ENCODE data around the gene TLN1. TPM values are rescaled to one million over a fixed set of nuclear protein-coding genes. Genes with fewer than 3 reads are reported as not detected.
A peak's percentile ranks its signal among the peaks of the same experiment; 100 is the strongest.

TLN1 gene
- total and polyA plus RNA-seq, 2 donors (not counting 1 experiment from before 2014, with no cell fraction given), result 102 to 280 TPM

DNA sequence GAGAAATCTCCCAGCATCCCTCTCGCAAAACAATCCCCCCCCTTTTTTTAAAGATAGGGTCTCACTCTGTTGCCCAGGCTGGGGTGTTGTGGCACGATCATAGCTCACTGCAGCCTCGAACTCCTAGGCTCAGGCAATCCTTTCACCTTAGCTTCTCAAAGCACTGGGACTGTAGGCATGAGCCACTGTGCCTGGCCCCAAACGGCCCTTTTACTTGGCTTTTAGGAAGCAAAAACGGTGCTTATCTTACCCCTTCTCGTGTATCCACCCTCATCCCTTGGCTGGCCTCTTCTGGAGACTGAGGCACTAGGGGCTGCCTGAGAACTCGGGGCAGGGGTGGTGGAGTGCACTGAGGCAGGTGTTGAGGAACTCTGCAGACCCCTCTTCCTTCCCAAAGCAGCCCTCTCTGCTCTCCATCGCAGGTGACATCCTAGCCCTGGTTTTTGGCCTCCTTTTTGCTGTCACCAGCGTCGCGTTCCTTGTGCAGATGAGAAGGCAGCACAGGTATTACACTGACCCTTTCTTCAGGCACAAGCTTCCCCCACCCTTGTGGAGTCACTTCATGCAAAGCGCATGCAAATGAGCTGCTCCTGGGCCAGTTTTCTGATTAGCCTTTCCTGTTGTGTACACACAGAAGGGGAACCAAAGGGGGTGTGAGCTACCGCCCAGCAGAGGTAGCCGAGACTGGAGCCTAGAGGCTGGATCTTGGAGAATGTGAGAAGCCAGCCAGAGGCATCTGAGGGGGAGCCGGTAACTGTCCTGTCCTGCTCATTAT is 51.5 kb downstream of the TLN1 start:
- H3K4me1 Mint-ChIP-seq, result peaks cover 27% of the 10 kb centered on the region
- intact Hi-C loops (cut with micrococcal nuclease), result no loop called here
- peak overlapping the region; percentile 61 for H3K4me3 Mint-ChIP-seq
- H4K20me1 ChIP-seq (ENCODE audit: control insufficient read depth, insufficient read depth, low read length, poor library complexity, severe bottlenecking), result no peaks in the 10 kb centered on the region
- peak overlapping the region; percentile 23 for H3K9ac ChIP-seq (ENCODE audit: low read length)
- peaks cover 20 to 31% of the 10 kb centered on the region in 2 donors for H3K4me1 ChIP-seq (ENCODE audit: control insufficient read depth in 2 of 2, insufficient read depth in 2 of 2, low read length in 2 of 2)
- peak; percentile 37 for DNase-seq
- H3K9me3 Mint-ChIP-seq (ENCODE audit: insufficient read depth), result no peaks in the 10 kb centered on the region
- peak overlapping the region in 2 of 5 experiments; percentile 2 to 28 for H3K4me3 ChIP-seq (ENCODE audit: control extremely low read depth in 1 of 5, extremely low read depth in 1 of 5, insufficient read depth in 1 of 5, low read depth in 2 of 5, low read length in 4 of 5)
- TF ChIP-seq EZH2 (IDR thresholded peaks at IDR 0.05; ENCODE audit: borderline replicate concordance, insufficient read depth, low read depth, low read length, poor library complexity, severe bottlenecking), result no peak
- TF ChIP-seq, protein P1, sequence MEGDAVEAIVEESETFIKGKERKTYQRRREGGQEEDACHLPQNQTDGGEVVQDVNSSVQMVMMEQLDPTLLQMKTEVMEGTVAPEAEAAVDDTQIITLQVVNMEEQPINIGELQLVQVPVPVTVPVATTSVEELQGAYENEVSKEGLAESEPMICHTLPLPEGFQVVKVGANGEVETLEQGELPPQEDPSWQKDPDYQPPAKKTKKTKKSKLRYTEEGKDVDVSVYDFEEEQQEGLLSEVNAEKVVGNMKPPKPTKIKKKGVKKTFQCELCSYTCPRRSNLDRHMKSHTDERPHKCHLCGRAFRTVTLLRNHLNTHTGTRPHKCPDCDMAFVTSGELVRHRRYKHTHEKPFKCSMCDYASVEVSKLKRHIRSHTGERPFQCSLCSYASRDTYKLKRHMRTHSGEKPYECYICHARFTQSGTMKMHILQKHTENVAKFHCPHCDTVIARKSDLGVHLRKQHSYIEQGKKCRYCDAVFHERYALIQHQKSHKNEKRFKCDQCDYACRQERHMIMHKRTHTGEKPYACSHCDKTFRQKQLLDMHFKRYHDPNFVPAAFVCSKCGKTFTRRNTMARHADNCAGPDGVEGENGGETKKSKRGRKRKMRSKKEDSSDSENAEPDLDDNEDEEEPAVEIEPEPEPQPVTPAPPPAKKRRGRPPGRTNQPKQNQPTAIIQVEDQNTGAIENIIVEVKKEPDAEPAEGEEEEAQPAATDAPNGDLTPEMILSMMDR (IDR thresholded peaks at IDR 0.05), result no peak
- peaks cover 4% of the 10 kb centered on the region for H3K27me3 Mint-ChIP-seq
- H3K79me2 ChIP-seq (ENCODE audit: control insufficient read depth, insufficient read depth, low read length), result no peaks in the 10 kb centered on the region
- H3K9me3 ChIP-seq (ENCODE audit: control extremely low read depth in 1 of 3, control insufficient read depth in 2 of 3, insufficient read depth in 1 of 3, low read length in 2 of 3), result no peaks in the 10 kb centered on the region
- 79% methylated on average over 10 of the region's 15 CpGs for WGBS (ENCODE audit: insufficient coverage)
- CTCF ChIA-PET, result interaction anchor here (1.0 to 3.7 kb wide), 6 partner anchors 8 to 51 kb away, joined by 4 to 34 read pairs (median 6); partner anchors contain the start of genes ARHGEF39, CCDC107, CREB3 and RMRP
- H2AFZ ChIP-seq (ENCODE audit: insufficient read depth, low read depth, low read length, poor library complexity, severe bottlenecking), result peak overlapping the region; percentile 16
- H3K36me3 ChIP-seq (replicated peaks in 1 of 2; ENCODE audit: control extremely low read depth in 1 of 2, control insufficient read depth in 1 of 2, extremely low read depth in 1 of 2, insufficient read depth in 2 of 2, low read length in 1 of 2), result no peaks in the 10 kb centered on the region
- H3K4me2 ChIP-seq (replicated peaks; ENCODE audit: low read depth, low read length, poor library complexity, severe bottlenecking), result peak overlapping the region; percentile 53
- H3K27ac ChIP-seq (ENCODE audit: low read length in 2 of 2), result no peak overlapping the region
- peak overlapping the region; percentile 72 for H3K27ac Mint-ChIP-seq
- POLR2A ChIA-PET, result interaction anchor here (0.6 to 1.7 kb wide), 4 partner anchors 10 to 51 kb away, joined by 3 to 7 read pairs (median 3); partner anchors contain the start of genes CCDC107, CREB3, RMRP and TLN1
- peaks cover 0 to 8% (median 3%) of the 10 kb centered on the region in 4 experiments for H3K27me3 ChIP-seq (replicated peaks in 1 of 4; ENCODE audit: control extremely low read depth in 1 of 4, control insufficient read depth in 3 of 4, insufficient read depth in 4 of 4, low read length in 3 of 4)
- ATAC-seq (ENCODE audit: low read depth), result peak; percentile 76
